ENCODE measurements around the gene BABAM2. TPM values are rescaled to one million over a fixed set of nuclear protein-coding genes. Genes with fewer than 3 reads are reported as not detected.

Gene BABAM2
- total RNA-seq, 1 experiment from 2014 or later = 46.1 TPM

GRCh38 chr2:28297531-28297930 lies 407.0 kb downstream of the BABAM2 start:
- 0 out of 2 replicates have a peak overlapping the region, but pooled peaks have one; percentile 4 for H3K4me2 ChIP-seq

GRCh38 chr2:28298406-28298805 lies 407.9 kb downstream of the BABAM2 start:
- no peak for TF ChIP-seq EZH2 (IDR thresholded peaks at IDR 0.05; ENCODE audit: low read depth)
- no peak for TF ChIP-seq CTCF (conservative IDR thresholded peaks at IDR 0.05)
- ChIA-PET CTCF (interaction anchor here (0.6 kb wide), 1 partner anchor 545 kb away, joined by 7 read pairs; no protein-coding TSS in a partner anchor), POLR2A (ENCODE audit: unreplicated experiment) (no interaction called here)
- Histone ChIP-seq H3K4me2 (no peak overlapping the region), H4K20me1 (ENCODE audit: insufficient read depth) (no peaks in the 10 kb centered on the region), H3K9me2 (ENCODE audit: insufficient read depth) (no peaks in the 10 kb centered on the region), H3K9me3 (ENCODE audit: insufficient read depth, low read depth) (no peaks in the 10 kb centered on the region), H3K4me1 (replicated peaks; ENCODE audit: insufficient read depth) (peaks cover 31% of the 10 kb centered on the region), H3K36me3 (ENCODE audit: low read depth) (no peaks in the 10 kb centered on the region), H3K79me2 (ENCODE audit: low read depth) (no peaks in the 10 kb centered on the region; the same call in 1 of the 2 replicates), H3K4me3 (no peak overlapping the region), H3K27me3 (ENCODE audit: insufficient read depth, low read depth) (no peaks in the 10 kb centered on the region), H3F3A (ENCODE audit: insufficient read depth, low read depth) (peaks cover 32% of the 10 kb centered on the region; the same call in 1 of the 2 replicates), H3K27ac (no peak overlapping the region), H2AFZ (no peak overlapping the region)
- intact Hi-C loops (cut with micrococcal nuclease; ENCODE audit: unreplicated experiment) = no loop called here
- no TSS peak for BruUV-seq (replicated peaks)
- DNase-seq = no peak

More at GRCh38 chr2:28297531-28297930, 407.0 kb downstream of the BABAM2 start:
- Histone ChIP-seq H3K27me3 (ENCODE audit: insufficient read depth, low read depth) (no peaks in the 10 kb centered on the region), H4K20me1 (ENCODE audit: insufficient read depth) (no peaks in the 10 kb centered on the region), H2AFZ (no peak overlapping the region), H3K36me3 (ENCODE audit: low read depth) (no peaks in the 10 kb centered on the region), H3K4me1 (replicated peaks; ENCODE audit: insufficient read depth) (peaks cover 31% of the 10 kb centered on the region), H3K27ac (peak overlapping the region; percentile 58), H3F3A (ENCODE audit: insufficient read depth, low read depth) (peaks cover 34% of the 10 kb centered on the region), H3K9me2 (ENCODE audit: insufficient read depth) (no peaks in the 10 kb centered on the region), H3K79me2 (ENCODE audit: low read depth) (no peaks in the 10 kb centered on the region; the same call in 1 of the 2 replicates), H3K9me3 (ENCODE audit: insufficient read depth, low read depth) (no peaks in the 10 kb centered on the region), H3K4me3 (no peak overlapping the region)
- intact Hi-C loops (cut with micrococcal nuclease; ENCODE audit: unreplicated experiment) = no loop called here
- BruUV-seq (replicated peaks) = no TSS peak
- DNase-seq = no peak
- TF ChIP-seq CTCF (conservative IDR thresholded peaks at IDR 0.05) (no peak), EZH2 (IDR thresholded peaks at IDR 0.05; ENCODE audit: low read depth) (no peak)
- ChIA-PET CTCF (no interaction called here), POLR2A (ENCODE audit: unreplicated experiment) (no interaction called here)

GRCh38 chr2:28300485-28301341 lies 410.2 kb downstream of the BABAM2 start:
- Histone ChIP-seq H3K27ac (no peak overlapping the region), H3F3A (ENCODE audit: insufficient read depth, low read depth) (peaks cover 32% of the 10 kb centered on the region; the same call in 1 of the 2 replicates), H3K9me3 (ENCODE audit: insufficient read depth, low read depth) (peaks cover 10% of the 10 kb centered on the region), H3K4me1 (replicated peaks; ENCODE audit: insufficient read depth) (peaks cover 19% of the 10 kb centered on the region), H3K27me3 (ENCODE audit: insufficient read depth, low read depth) (no peaks in the 10 kb centered on the region), H4K20me1 (ENCODE audit: insufficient read depth) (no peaks in the 10 kb centered on the region), H2AFZ (no peak overlapping the region), H3K4me2 (no peak overlapping the region), H3K36me3 (ENCODE audit: low read depth) (no peaks in the 10 kb centered on the region), H3K9me2 (ENCODE audit: insufficient read depth) (no peaks in the 10 kb centered on the region), H3K79me2 (ENCODE audit: low read depth) (no peaks in the 10 kb centered on the region), H3K4me3 (no peak overlapping the region)
- no peak for DNase-seq
- TF ChIP-seq EZH2 (IDR thresholded peaks at IDR 0.05; ENCODE audit: low read depth) = no peak
- no peak for TF ChIP-seq CTCF (conservative IDR thresholded peaks at IDR 0.05)
- ChIA-PET CTCF (no interaction called here), POLR2A (ENCODE audit: unreplicated experiment) (no interaction called here)
- intact Hi-C loops (cut with micrococcal nuclease; ENCODE audit: unreplicated experiment) = no loop called here
- BruUV-seq (replicated peaks) = no TSS peak
